Lung (tissue), 12 donors: ENCODE data around the gene NLRP5. TPM values are rescaled to one million over a fixed set of nuclear protein-coding genes. Genes with fewer than 3 reads are reported as not detected.

ENCODE experiments used
- ATAC-seq: fragments of 200-7000 bp; cut with Tn5 transposase; one replicate; pipeline ENCODE4 v1.9.1; 2020; ENCODE audit warnings: moderate number of reproducible peaks; ENCODE audit not compliant: insufficient read depth, low FRiP score
- DNase-seq, 3 donors: peaks; one replicate each; pipeline ENCODE4 v3.0.0-alpha.2; 2013 to 2017
- H3K27ac ChIP-seq, 2 donors: one replicate each; pipeline ENCODE4 v1.5.1; 2013; ENCODE audit warnings: mild to moderate bottlenecking in 2 of 2, moderate library complexity in 2 of 2, control low read depth in 1 of 2, inconsistent platforms in 1 of 2, low read depth in 1 of 2, low read length in 1 of 2
- H3K27me3 ChIP-seq, 3 donors: one replicate each; pipeline ENCODE4 v1.5.1; 2013; ENCODE audit warnings: low read length in 2 of 3; ENCODE audit not compliant: control insufficient read depth in 3 of 3, insufficient read depth in 3 of 3
- H3K36me3 ChIP-seq, 4 donors: one replicate each; pipeline ENCODE4 v1.5.1; 2013; ENCODE audit warnings: low read length in 4 of 4, mild to moderate bottlenecking in 1 of 4, moderate library complexity in 1 of 4; ENCODE audit not compliant: control insufficient read depth in 4 of 4, insufficient read depth in 4 of 4
- H3K4me1 ChIP-seq, 5 donors: one replicate each; pipeline ENCODE4 v1.5.1; 2013; ENCODE audit warnings: low read length in 5 of 5, mild to moderate bottlenecking in 2 of 5, moderate library complexity in 1 of 5; ENCODE audit not compliant: control insufficient read depth in 5 of 5, insufficient read depth in 5 of 5
- H3K4me3 ChIP-seq: one replicate; pipeline ENCODE4 v1.5.1; 2013; ENCODE audit warnings: mild to moderate bottlenecking, control low read depth, moderate library complexity
- H3K9ac ChIP-seq, 2 donors: one replicate each; pipeline ENCODE4 v1.5.1; 2013; ENCODE audit warnings: low read length in 2 of 2, control low read depth in 1 of 2; ENCODE audit not compliant: insufficient read depth in 1 of 2
- H3K9me3 ChIP-seq, 4 donors: one replicate each; pipeline ENCODE4 v1.5.1; 2013; ENCODE audit warnings: low read length in 3 of 4, mild to moderate bottlenecking in 1 of 4, moderate library complexity in 1 of 4; ENCODE audit not compliant: control insufficient read depth in 4 of 4, insufficient read depth in 3 of 4
- CTCF ChIP-seq: IDR thresholded peaks from 2 replicates; pipeline ENCODE4 v1.5.1; 2012; ENCODE audit warnings: mild to moderate bottlenecking; ENCODE audit errors: control extremely low read depth, extremely low read depth
- WGBS, 2 donors: extraction: QIAGEN DNeasy Blood & Tissue Kit; methylation state at CpG; one replicate each; pipeline ENCODE4 v1.1.7; 2013; 5-methylcytosine and 5-hydroxymethylcytosine counted together
- polyA plus RNA-seq, 2 donors: library from polyadenylated mRNA; stranded (reverse); fragments of 200-250 nt; gene quantifications; one replicate each; pipeline ENCODE4 v1.2.1, GENCODE V29; 2013
- total RNA-seq, 2 donors: library from RNA; depleted of rRNA in 1 of 2; stranded (reverse); fragments of >200 nt in 1 of 2; gene quantifications; one replicate each; pipeline ENCODE4 v1.2.1, GENCODE V29; 2014 to 2021
- donor health status: control.
- donor health status: control.
- donor health status: Bipolar disorder and iron deficiency.
- donor health status: healthy.
- donor health status: DM: yes; HTN: yes; CAD: no.

Gene NLRP5
- total and polyA plus RNA-seq, 4 donors: not detected

GRCh38 chr19:56085571-56086275, 99.1 kb downstream of the NLRP5 start:
- Histone ChIP-seq H3K4me3 (no peak overlapping the region), H3K36me3 (peaks cover 0 to 34% (median 4%) of the 10 kb centered on the region in 4 donors), H3K27ac (no peak overlapping the region), H3K27me3 (peaks cover 0 to 3% (median 0%) of the 10 kb centered on the region in 3 donors), H3K9ac (no peak overlapping the region), H3K4me1 (peaks cover 0 to 7% (median 0%) of the 10 kb centered on the region in 5 donors), H3K9me3 (no peaks in the 10 kb centered on the region)
- 93 to 94% methylated on average over 10 of the region's 10 CpGs for WGBS, 2 donors
- DNase-seq (no peak), ATAC-seq (peak; percentile 16)
- no peak for TF ChIP-seq CTCF

- H3K27me3 ChIP-seq: peaks cover 0 to 3% (median 0%) of the 10 kb centered on the region in 3 donors
- peaks cover 0 to 34% (median 4%) of the 10 kb centered on the region in 4 donors for H3K36me3 ChIP-seq
- WGBS, 2 donors: 82 to 89% methylated on average over 48 to 49 of the region's 49 CpGs
- ATAC-seq: no peak
- H3K9me3 ChIP-seq: no peaks in the 10 kb centered on the region
- no peak for DNase-seq
- H3K9ac ChIP-seq: no peak overlapping the region
- no peak overlapping the region for H3K27ac ChIP-seq
- TF ChIP-seq CTCF: no peak
- peaks cover 0 to 5% (median 0%) of the 10 kb centered on the region in 5 donors for H3K4me1 ChIP-seq
- no peak overlapping the region for H3K4me3 ChIP-seq
Observed at GRCh38 chr19:56086671-56087430, 100.3 kb downstream of the NLRP5 start.

- Histone ChIP-seq H3K4me3 (no peak overlapping the region), H3K9ac (no peak overlapping the region), H3K36me3 (peaks cover 2 to 34% (median 6%) of the 10 kb centered on the region in 4 donors), H3K27me3 (no peaks in the 10 kb centered on the region), H3K9me3 (peaks cover 0 to 3% (median 0%) of the 10 kb centered on the region in 4 donors), H3K27ac (no peak overlapping the region), H3K4me1 (peaks cover 0 to 8% (median 0%) of the 10 kb centered on the region in 5 donors)
- no peak for DNase-seq
- no peak for ATAC-seq
- 88 to 90% methylated on average over 82 to 104 of the region's 104 CpGs for WGBS, 2 donors
- no peak for TF ChIP-seq CTCF
Observed at GRCh38 chr19:56087647-56088496, 101.3 kb downstream of the NLRP5 start.
